Psoas muscle (tissue), 8 donors: ENCODE data around the gene PREX1. TPM values are rescaled to one million over a fixed set of nuclear protein-coding genes. Genes with fewer than 3 reads are reported as not detected.

Source experiments
- ATAC-seq, 4 donors: fragments of 200-7000 bp; cut with Tn5 transposase; one replicate each; pipeline ENCODE4 v1.9.1; 2020; ENCODE audit warnings: moderate library complexity in 3 of 4, mild to moderate bottlenecking in 2 of 4
- DNase-seq, 2 donors: peaks; one replicate each; pipeline ENCODE4 v3.0.0-alpha.2; 2020
- H3K27ac ChIP-seq: fragments of 200-600 bp; one replicate; pipeline ENCODE4 v1.8.0; 2022
- H3K27me3 ChIP-seq, 3 donors: fragments of 200-600 bp in 1 of 3; one replicate each; pipeline versions ENCODE4 v1.6.1 to v1.8.0; 2013 to 2022; ENCODE audit warnings: low read length in 2 of 3, mild to moderate bottlenecking in 2 of 3, moderate library complexity in 1 of 3; ENCODE audit not compliant: insufficient read depth in 3 of 3
- H3K36me3 ChIP-seq, 2 donors: fragments of 200-600 bp in 1 of 2; one replicate each; pipeline versions ENCODE4 v1.6.1 to v1.8.0; 2013 to 2022; ENCODE audit warnings: low read depth in 1 of 2, mild to moderate bottlenecking in 1 of 2, moderate library complexity in 1 of 2; ENCODE audit not compliant: insufficient read depth in 1 of 2
- H3K4me1 ChIP-seq: fragments of 200-600 bp; one replicate; pipeline ENCODE4 v1.8.0; 2022
- H3K4me3 ChIP-seq: fragments of 200-600 bp; one replicate; pipeline ENCODE4 v1.8.0; 2022; ENCODE audit warnings: mild to moderate bottlenecking
- H3K9me3 ChIP-seq: fragments of 200-600 bp; one replicate; pipeline ENCODE4 v1.8.0; 2022
- WGBS, 3 donors: extraction: QIAGEN DNeasy Blood & Tissue Kit; methylation state at CpG; one replicate each; pipeline versions ENCODE4 v1.1.6 to v1.1.7; 2013; 5-methylcytosine and 5-hydroxymethylcytosine counted together
- intact Hi-C, 2 donors: fragments of 100-400 bp; cut with DNase I; formaldehyde crosslinking; loops; one replicate each; pipeline versions ENCODE4 v1.11.0 to v1.14.2; 2022
- polyA plus RNA-seq, 3 donors: library from polyadenylated mRNA; stranded (reverse); fragments of 200-250 nt; gene quantifications; one replicate each; pipeline ENCODE4 v1.2.3, GENCODE V29; 2013
- total RNA-seq, 4 donors: library from RNA; stranded (reverse); fragmentation: NEBNext Ultra II Directional in 2 of 4; extraction: Animal tissue kit (Norgen Biotek cat#: 25700) in 2 of 4; gene quantifications; one replicate each; pipeline versions ENCODE4 v1.2.1 to v1.2.4, GENCODE V29; 2021 to 2023
- TF ChIP-seq, protein P1 (sequence below): fragments of 200-600 bp; IDR thresholded peaks from one replicate; pipeline ENCODE4 v1.8.0; 2022; ENCODE audit warnings: antibody characterized with exemption
- donor health status: healthy with polysubstance abuse.
- donor health status: DM: no; HTN: no; CAD: no; lungs with moderate emphysema.
- donor health status: Bipolar disorder and iron deficiency.
- donor health status: healthy.
- donor health status: DM: yes; HTN: yes; CAD: no.
- donor health status: DM: no; HTN: no; CAD: no.
- donor health status: DM: no; HTN: no; CAD: no.
- donor health status: DM: yes; HTN: yes; CAD: no.

Gene PREX1
- total and polyA plus RNA-seq, 7 donors = 2.5 to 8.3 (median 5.3) TPM

DNA sequence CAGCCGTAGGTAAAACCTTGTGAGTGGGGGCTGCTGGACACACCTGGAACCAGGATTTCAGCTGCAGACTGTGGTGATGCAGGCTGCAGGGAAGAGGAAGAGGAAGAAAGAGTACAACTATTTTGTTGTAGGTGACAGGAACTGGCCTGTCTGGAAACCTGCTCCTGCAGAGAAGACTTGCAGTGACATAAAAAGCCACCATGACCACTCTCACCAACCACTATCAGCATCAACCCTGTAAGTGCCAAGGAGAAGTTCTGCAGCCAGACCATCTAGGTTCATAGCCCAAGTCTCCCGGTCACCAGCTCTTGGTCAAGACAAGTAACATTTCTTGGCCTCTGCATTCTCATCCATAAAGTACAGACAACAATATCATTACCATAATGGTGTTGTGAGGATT lies 91.2 kb downstream of the PREX1 start:
- intact Hi-C loops = loop anchor here in 1 of 2 donors (5.0 kb wide), 1 partner anchor 36 kb away; no protein-coding TSS in a partner anchor
- Histone ChIP-seq H3K9me3 (no peaks in the 10 kb centered on the region), H3K27me3 (peaks cover 0 to 1% (median 0%) of the 10 kb centered on the region in 3 donors), H3K4me1 (peaks cover 8% of the 10 kb centered on the region), H3K36me3 (no peaks in the 10 kb centered on the region), H3K4me3 (no peak overlapping the region), H3K27ac (no peak overlapping the region)
- 58 to 96% (median 61%) methylated on average over 2 of the region's 2 CpGs for WGBS, 3 donors
- DNase-seq (no peak), ATAC-seq (no peak)
- TF ChIP-seq, protein P1, sequence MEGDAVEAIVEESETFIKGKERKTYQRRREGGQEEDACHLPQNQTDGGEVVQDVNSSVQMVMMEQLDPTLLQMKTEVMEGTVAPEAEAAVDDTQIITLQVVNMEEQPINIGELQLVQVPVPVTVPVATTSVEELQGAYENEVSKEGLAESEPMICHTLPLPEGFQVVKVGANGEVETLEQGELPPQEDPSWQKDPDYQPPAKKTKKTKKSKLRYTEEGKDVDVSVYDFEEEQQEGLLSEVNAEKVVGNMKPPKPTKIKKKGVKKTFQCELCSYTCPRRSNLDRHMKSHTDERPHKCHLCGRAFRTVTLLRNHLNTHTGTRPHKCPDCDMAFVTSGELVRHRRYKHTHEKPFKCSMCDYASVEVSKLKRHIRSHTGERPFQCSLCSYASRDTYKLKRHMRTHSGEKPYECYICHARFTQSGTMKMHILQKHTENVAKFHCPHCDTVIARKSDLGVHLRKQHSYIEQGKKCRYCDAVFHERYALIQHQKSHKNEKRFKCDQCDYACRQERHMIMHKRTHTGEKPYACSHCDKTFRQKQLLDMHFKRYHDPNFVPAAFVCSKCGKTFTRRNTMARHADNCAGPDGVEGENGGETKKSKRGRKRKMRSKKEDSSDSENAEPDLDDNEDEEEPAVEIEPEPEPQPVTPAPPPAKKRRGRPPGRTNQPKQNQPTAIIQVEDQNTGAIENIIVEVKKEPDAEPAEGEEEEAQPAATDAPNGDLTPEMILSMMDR = no peak

GRCh38 chr20:48736231-48736630 lies 91.6 kb downstream of the PREX1 start:
- TF ChIP-seq, protein P1 = no peak
- H3K4me3 ChIP-seq = no peak overlapping the region
- intact Hi-C loops = loop anchor here in 1 of 2 donors (5.0 kb wide), 1 partner anchor 36 kb away; no protein-coding TSS in a partner anchor
- no peaks in the 10 kb centered on the region for H3K36me3 ChIP-seq
- ATAC-seq (no peak), DNase-seq (no peak)
- peaks cover 0 to 1% (median 0%) of the 10 kb centered on the region in 3 donors for H3K27me3 ChIP-seq
- no peaks in the 10 kb centered on the region for H3K9me3 ChIP-seq
- peaks cover 8% of the 10 kb centered on the region for H3K4me1 ChIP-seq
- no peak overlapping the region for H3K27ac ChIP-seq

DNA sequence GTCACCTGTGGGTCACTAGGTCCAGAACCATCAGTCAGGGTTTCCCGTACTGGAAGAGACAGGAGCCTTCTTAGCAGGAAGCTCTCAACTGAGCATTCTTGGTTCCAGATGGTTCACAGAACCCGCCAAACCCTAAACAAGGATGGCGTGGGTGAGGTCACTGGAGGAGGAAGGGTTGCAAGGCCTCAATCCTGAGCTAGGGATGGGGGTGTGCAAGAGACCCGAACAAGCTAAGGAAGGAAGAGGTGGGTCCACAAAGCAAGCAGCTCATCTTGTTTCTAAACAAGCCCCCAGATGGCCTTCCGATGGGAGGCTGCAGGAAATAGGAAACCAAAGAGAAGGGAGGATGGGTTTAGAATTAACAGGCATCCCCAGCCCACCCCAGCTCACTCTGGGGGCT lies 92.7 kb downstream of the PREX1 start:
- intact Hi-C loops = loop anchor here in 1 of 2 donors (5.0 kb wide), 1 partner anchor 37 kb away; no protein-coding TSS in a partner anchor
- no peak overlapping the region for H3K27ac ChIP-seq
- 65 to 83% (median 75%) methylated on average over 5 of the region's 5 CpGs for WGBS, 3 donors
- DNase-seq (no peak), ATAC-seq (no peak)
- peaks cover 0 to 1% (median 0%) of the 10 kb centered on the region in 3 donors for H3K27me3 ChIP-seq
- no peaks in the 10 kb centered on the region for H3K36me3 ChIP-seq
- H3K9me3 ChIP-seq = no peaks in the 10 kb centered on the region
- peaks cover 8% of the 10 kb centered on the region for H3K4me1 ChIP-seq
- no peak overlapping the region for H3K4me3 ChIP-seq
- TF ChIP-seq, protein P1 = no peak

GRCh38 chr20:48734104-48734749 lies 93.6 kb downstream of the PREX1 start:
- Histone ChIP-seq H3K27me3 (no peaks in the 10 kb centered on the region), H3K27ac (no peak overlapping the region), H3K36me3 (no peaks in the 10 kb centered on the region), H3K4me3 (no peak overlapping the region), H3K9me3 (no peaks in the 10 kb centered on the region), H3K4me1 (peaks cover 8% of the 10 kb centered on the region)
- TF ChIP-seq, protein P1 = no peak
- WGBS, 3 donors = 38 to 60% (median 42%) methylated on average over 10 of the region's 10 CpGs
- peak; percentile 32 to 75 (median 70) for ATAC-seq
- intact Hi-C loops = no loop called here
- DNase-seq = no peak
